ENCODE data around the gene GATAD2A.

GATAD2A gene

GRCh38 chr19:19514881-19515641 lies 109.6 kb downstream of the GATAD2A start, which contains the start of gene TSSK6:
TSSK6 (minus strand) TSS chr19:19515548; CDS start chr19:19515427, 121 bp downstream.
- no peak for DNase-seq

GRCh38 chr19:19515642-19516519 lies 110.4 kb downstream of the GATAD2A start, which contains the start of gene NDUFA13:
NDUFA13 (plus strand) TSS chr19:19516225; CDS start chr19:19516239, 14 bp downstream.
- DNase-seq: peak in 1 of 2 experiments; percentile 73

- DNase-seq: no peak
Measured at GRCh38 chr19:19517235-19517619, 111.8 kb downstream of the GATAD2A start.

DNA sequence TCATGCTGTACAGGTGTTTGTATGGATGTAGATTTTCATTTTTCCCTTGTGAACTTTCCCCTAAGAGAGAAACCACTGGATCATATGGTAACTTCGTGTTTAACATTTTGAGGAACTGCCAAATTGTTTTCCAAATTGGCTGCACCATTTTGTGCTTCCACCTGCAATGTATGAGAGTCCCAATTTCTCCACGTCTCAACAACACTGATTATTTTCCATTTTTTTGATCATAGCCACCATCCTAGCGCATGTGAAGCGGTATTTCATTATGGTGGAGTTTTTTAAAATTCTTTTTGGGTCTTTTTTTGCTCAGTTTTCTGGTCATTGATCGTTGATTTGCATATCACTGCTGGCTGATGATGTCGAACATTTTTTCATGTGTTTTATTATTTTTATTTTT lies 115.5 kb downstream of the GATAD2A start:
- DNase-seq: no peak

GRCh38 chr19:19523177-19523576 lies 117.7 kb downstream of the GATAD2A start:
- no peak for DNase-seq

DNA sequence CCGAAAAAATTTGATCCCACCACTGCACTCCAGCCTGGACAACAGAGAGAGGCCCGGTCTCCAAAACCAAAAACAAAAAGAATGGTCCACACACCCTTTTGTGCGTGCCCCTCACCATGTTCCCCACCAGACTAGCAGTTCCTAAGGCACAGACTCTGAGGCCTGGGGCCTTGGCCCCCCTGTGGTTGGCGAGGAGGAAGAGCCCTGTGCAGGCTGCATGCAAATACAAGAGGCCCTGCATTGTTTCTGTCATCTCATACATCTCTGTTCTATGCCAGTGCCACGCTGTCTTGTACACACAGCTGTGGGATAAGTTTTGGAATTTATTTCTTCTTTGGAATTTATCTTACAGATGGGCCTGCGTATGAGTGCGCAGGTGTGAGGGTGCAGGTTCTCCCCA lies 118.6 kb downstream of the GATAD2A start:
- no peak for DNase-seq

- DNase-seq: no peak
Measured at GRCh38 chr19:19525611-19526380, 120.3 kb downstream of the GATAD2A start.

DNA sequence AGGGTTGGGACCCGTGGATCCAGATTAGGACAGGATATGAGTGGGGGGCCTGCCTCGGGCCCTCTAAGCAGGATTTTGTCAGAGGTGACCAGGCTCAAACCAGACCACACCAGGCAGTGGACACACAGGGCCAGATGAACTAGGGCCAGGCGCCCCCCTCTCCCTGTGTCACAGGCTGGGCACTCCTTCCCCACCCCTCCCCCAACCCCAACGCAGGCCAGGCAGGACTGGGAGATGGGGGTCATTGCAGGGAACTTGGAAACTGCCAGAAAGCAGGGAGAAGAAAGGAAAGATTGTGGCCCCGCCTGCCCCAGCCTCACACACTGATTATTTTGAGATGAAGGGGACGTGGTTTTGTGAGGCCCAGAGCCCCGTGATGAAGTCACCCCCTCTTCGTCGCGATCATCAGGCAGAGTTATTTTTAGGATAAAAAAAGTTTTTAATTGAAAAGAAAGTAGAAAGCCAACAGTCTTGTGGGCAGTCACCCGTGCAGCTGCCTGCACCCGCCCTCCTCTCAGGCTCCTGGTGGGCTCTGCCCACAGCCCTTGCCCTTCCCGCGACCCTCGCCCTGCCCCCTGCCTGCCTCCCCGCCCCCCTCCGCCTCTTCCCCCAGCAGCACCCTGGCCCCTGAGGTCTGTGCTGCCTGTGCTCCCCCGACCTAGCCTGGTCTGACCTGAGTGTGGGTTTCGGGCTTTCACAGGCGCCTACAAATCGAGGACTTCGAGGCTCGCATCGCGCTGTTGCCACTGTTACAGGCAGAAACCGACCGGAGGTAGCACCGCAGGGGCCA lies 121.3 kb downstream of the GATAD2A start:
- no peak for DNase-seq

- no peak for DNase-seq
Measured at GRCh38 chr19:19527371-19527656, 121.8 kb downstream of the GATAD2A start.

DNA sequence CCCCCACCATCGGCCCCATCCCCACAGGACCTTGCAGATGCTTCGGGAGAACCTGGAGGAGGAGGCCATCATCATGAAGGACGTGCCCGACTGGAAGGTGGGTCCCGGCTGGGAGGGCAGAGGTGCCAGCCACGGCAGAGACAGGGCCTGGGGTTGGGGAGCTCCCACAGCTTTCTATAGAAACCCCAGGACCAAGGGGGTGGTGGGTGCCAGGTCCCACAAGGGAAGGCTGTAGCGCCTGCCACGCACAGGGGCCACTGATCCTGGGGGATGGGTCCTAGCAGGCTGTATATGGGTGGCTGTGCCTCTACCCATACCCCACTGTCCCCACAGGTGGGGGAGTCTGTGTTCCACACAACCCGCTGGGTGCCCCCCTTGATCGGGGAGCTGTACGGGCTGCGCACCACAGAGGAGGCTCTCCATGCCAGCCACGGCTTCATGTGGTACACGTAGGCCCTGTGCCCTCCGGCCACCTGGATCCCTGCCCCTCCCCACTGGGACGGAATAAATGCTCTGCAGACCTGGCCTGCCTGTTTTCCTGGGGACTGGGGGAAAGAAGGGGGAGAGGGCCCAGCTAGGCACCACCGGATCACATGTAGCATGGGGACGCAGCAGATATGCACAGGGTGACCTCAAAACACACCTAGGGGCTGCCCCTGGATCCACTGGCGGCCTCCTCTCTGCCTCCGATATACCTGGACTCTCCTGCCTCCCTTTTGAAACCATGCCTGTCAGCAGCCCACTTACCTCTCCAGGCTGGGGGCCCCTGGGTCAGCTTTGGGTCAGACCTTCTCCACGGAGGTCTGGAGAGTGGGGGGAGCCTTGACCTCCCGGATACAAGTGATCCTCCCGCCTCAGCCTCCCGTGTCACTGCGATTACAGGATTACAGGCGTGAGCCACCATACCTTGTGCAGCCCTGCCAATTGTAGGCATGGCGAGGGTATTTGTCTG lies 122.5 kb downstream of the GATAD2A start:
- DNase-seq: no peak

DNA sequence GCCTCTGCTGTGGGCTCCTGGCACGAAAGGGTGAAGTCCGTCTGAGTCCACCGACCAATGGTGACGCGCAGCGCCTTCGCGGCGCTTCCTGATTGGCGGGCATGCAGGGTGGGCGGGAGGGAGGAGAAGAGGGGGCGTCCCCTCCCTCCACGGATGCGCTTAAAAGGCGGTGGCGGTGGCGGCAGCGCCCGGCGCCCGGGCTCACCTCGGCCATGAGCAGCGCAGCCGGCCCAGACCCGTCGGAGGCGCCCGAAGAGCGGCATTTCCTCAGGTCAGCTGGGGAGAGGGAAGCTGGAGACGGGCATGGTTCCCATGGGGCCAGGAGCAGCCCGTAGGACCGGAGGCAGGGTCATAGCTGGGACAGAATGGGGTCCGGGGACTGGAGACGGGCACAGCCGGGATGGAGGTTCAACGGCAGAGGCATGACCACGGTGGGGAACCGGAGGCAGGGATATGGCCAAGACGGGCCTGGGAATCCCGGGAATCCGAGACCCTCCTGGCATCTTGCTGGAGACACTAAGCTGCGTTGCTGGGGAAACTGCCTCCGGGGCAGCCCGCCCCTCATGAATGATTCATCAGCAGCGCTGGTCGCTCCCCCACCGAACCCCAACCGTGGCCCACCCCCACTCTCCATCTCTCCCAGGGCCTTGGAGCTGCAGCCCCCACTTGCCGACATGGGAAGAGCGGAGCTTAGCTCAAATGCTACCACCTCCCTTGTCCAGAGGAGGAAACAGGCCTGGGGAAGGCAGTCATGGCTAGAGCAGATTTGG lies 123.4 kb downstream of the GATAD2A start, which contains the start of gene YJEFN3:
YJEFN3 (plus strand) TSS at position 191 of the 770 bp plus-strand sequence; CDS start at position 213, 22 bp downstream.
- DNase-seq: peak; percentile 11 to 45

GRCh38 chr19:19529783-19530422 lies 124.4 kb downstream of the GATAD2A start:
- DNase-seq: no peak

- DNase-seq: no peak
Measured at GRCh38 chr19:19530423-19530804, 124.9 kb downstream of the GATAD2A start.

- DNase-seq: no peak
Measured at GRCh38 chr19:19530889-19531288, 125.4 kb downstream of the GATAD2A start.

DNA sequence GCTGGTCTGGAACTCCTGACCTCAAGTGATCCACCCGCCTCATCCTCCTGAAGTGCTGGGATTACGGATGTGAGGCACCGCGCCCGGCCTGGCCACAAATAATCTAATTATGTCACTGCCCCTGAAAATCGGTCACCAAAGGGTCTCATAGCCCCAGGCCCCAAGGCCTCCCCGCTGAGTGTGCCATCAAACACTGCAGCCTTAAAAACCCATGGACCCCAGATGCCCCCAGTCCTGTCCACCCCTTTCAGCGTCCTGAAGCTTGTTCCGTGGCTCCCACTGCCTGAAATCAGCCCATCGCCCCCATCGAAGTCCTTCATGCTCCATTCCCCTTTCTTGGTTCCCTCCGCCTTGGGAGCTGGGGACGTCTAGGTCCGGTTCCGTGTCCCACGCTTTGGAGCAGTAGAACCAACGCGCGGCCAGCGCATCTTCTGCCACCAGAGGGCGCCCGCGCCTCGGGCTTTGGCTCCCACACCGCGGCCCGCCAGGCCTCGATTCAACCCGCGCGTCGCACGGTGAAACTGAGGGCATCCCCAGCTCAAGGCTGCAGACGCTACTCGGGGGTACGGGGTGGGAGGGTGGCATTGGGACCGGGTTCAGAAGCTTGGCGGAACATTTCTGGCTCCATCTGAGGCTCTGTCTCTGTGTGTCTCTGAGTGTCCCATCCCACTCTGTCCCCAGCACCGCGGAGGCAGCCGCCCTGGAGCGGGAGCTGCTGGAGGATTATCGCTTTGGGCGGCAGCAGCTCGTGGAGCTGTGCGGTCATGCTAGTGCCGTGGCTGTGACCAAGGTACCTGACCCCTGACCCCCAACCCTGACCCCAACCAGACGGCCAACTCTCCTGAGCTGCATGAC lies 126.7 kb downstream of the GATAD2A start:
- DNase-seq: peak in 1 of 2 experiments; percentile 42

- no peak for DNase-seq
Measured at GRCh38 chr19:19532806-19533701, 127.6 kb downstream of the GATAD2A start.

DNA sequence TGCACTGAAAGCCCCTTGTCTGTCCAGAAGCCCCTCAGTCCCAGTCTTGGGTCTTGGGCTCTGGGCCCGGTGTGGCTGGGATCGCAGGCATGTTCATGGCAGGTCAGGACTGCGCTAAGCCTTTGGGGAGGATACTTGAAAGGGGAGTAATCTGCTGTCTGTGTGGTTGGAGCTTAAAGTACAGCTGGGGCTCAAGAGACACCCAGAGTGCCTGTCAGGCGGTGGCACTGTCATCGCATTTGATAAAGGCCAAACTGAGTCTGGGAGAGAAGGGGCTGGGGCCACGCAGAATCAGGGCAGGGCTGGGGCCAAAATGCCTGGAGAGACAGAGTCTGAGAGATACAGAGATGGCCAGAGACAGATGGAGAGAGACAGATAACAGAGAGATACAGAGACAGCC lies 128.4 kb downstream of the GATAD2A start:
- no peak for DNase-seq
